NT2/D1 (cell line): Measurements from ENCODE around the gene RNF111.

Source experiments
- DNase-seq: peaks from one replicate; pipeline ENCODE4 v3.0.0-alpha.2; 2011; ENCODE audit warnings: low read depth, low spot score
- H3K27me3 ChIP-seq: 2 replicates; pipeline ENCODE4 v1.6.0; 2011; ENCODE audit warnings: mild to moderate bottlenecking; ENCODE audit not compliant: insufficient read length, insufficient read depth
- H3K36me3 ChIP-seq: 2 replicates; pipeline ENCODE4 v1.6.1; 2011; ENCODE audit warnings: mild to moderate bottlenecking, low read length, mixed read lengths; ENCODE audit not compliant: insufficient read depth, insufficient read length
- H3K4me1 ChIP-seq: 2 replicates; pipeline ENCODE4 v1.5.1; 2011; ENCODE audit not compliant: insufficient read depth, insufficient read length
- H3K4me3 ChIP-seq: 2 replicates; pipeline ENCODE4 v1.5.1; 2011; ENCODE audit warnings: low read depth; ENCODE audit not compliant: insufficient read length
- H3K9ac ChIP-seq: 2 replicates; pipeline ENCODE4 v1.6.0; 2011; ENCODE audit warnings: low read depth; ENCODE audit not compliant: insufficient read length
- H3K9me3 ChIP-seq: 2 replicates; pipeline ENCODE4 v1.5.1; 2011; ENCODE audit warnings: mild to moderate bottlenecking, low read length; ENCODE audit not compliant: insufficient read depth
- SUZ12 ChIP-seq: IDR thresholded peaks from 2 replicates; pipeline ENCODE4 v1.6.1; 2011; ENCODE audit not compliant: insufficient read length, insufficient read depth; ENCODE audit errors: extremely low read depth
- YY1 ChIP-seq: IDR thresholded peaks from 2 replicates; pipeline ENCODE4 v1.6.1; 2011; ENCODE audit not compliant: insufficient read length, insufficient read depth
- ZNF274 ChIP-seq: IDR thresholded peaks from 2 replicates; pipeline ENCODE4 v1.6.1; 2011; ENCODE audit warnings: mild to moderate bottlenecking, low read depth, low read length

RNF111 gene

DNA sequence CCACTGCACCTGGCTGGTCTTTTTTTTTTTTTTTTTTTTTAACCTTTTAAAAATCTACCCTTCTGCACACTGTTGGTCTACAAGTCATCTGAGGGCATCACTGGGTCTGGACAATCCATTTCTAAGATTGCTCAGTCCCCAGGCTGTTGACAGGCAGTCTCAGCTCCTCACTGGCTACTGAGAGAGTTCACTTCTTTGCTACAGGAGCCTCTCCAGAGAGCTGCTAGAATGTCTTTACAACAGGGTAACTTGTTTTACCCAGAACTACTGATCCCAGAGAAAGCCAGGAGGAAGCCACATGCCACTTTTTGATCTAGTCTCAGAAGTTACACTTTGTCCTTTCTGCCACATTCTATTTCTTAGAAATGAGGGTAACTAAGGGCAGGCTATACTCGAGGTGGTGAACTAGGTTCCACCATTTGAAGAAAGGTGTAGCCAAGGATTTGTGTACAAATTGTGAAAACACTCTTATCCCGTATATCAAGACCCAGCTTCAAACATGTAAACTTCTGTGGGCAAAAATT is 111.8 kb downstream of the RNF111 start:
- Histone ChIP-seq H3K27me3 (no peaks in the 10 kb centered on the region), H3K4me3 (no peak overlapping the region), H3K4me1 (no peaks in the 10 kb centered on the region), H3K9ac (no peak overlapping the region), H3K9me3 (no peaks in the 10 kb centered on the region), H3K36me3 (peaks cover 35% of the 10 kb centered on the region)
- no peak for TF ChIP-seq ZNF274
- no peak for TF ChIP-seq YY1
- no peak for TF ChIP-seq SUZ12
- no peak for DNase-seq

DNA sequence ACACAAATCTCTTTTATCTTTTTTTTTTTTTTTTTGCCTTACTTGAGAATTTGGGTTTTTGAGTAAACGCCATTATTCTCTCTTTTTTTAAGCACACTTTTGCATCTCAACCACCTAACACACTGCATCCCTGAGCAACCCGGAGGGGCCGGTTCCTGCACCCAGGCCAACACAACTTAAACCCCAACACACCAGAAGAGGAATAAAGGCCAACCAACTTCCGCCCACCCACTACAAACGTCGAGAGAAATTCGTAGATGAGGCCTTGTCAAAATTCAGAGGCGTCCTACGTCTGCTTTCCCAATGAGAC is 117.1 kb downstream of the RNF111 start:
- Histone ChIP-seq H3K9me3 (no peaks in the 10 kb centered on the region), H3K4me1 (no peaks in the 10 kb centered on the region), H3K27me3 (no peaks in the 10 kb centered on the region), H3K4me3 (peak overlapping the region; percentile 98), H3K9ac (peak overlapping the region; percentile 100), H3K36me3 (peaks cover 32% of the 10 kb centered on the region)
- no peak for DNase-seq
- TF ChIP-seq ZNF274 (no peak), SUZ12 (no peak), YY1 (no peak)

DNA sequence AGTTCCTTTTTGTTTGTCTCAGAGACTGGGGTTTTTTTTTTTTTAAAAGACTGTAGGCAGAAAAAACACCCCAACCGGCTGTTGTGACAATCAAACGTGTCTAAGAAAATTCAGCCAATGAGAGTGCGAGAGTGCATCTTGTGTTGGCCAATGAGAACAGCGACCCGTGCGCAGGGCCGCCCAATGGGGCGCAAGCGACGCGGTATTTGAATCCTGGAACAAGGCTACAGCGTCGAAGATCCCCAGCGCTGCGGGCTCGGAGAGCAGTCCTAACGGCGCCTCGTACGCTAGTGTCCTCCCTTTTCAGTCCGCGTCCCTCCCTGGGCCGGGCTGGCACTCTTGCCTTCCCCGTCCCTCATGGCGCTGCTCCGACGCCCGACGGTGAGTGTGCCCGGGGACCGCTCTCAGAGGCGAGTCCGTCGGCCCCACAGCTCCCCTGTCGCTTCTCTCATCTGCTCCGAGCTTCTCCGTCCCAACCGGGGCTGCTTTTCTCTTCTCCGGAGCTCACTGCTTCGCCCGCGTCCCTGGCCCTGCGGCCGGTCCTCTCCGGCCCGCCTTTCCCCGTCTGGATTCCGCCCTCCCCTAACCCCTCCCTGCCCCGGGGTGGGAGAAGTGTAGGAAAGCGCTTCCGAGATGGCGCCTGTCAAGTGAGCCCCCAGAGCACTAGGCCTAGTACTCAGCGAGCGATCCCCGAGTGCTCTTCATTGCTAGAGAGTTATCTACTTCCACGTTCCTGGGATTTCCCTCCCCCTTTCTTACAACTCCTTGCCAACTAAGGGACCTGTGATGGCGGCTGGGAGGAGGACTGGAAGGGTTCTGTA is 117.7 kb downstream of the RNF111 start, which contains the start of gene CCNB2:
Gene CCNB2 (plus strand): TSS at position 235 of the 821 bp plus-strand sequence. CDS start 123 bp downstream, at position 358.
- no peaks in the 10 kb centered on the region for H3K27me3 ChIP-seq
- TF ChIP-seq ZNF274 = no peak
- TF ChIP-seq YY1 = no peak
- TF ChIP-seq SUZ12 = no peak
- DNase-seq = peak; percentile 95
- peak within 1 kb of the TSS; percentile 98 for H3K4me3 ChIP-seq
- no peaks in the 10 kb centered on the region for H3K4me1 ChIP-seq
- H3K9me3 ChIP-seq = no peaks in the 10 kb centered on the region
- peaks cover 32% of the 10 kb centered on the region for H3K36me3 ChIP-seq
- H3K9ac ChIP-seq = peak within 1 kb of the TSS; percentile 100

DNA sequence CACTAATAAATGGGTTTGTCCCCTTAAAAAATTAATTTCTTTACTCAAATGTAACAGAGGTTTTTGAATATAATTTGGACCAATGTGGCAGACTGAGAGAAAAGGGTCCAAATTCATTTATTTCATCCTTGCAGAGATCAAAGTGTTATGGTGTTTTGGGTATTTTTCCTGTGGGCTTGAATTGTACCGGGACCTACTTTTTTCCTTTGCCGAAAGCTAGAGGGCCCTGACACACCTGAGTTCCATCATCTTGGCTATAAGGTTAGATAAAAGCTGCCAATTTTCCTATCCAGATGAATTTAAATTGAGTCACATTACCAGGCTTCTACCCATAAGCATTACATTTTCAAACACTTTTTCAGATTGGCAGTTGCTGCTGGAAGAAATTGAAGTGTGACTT is 118.4 kb downstream of the RNF111 start:
- no peaks in the 10 kb centered on the region for H3K4me1 ChIP-seq
- H3K36me3 ChIP-seq = peaks cover 35% of the 10 kb centered on the region
- no peaks in the 10 kb centered on the region for H3K27me3 ChIP-seq
- peak overlapping the region; percentile 100 for H3K9ac ChIP-seq
- peak overlapping the region; percentile 98 for H3K4me3 ChIP-seq
- TF ChIP-seq YY1 (no peak), SUZ12 (no peak), ZNF274 (no peak)
- no peaks in the 10 kb centered on the region for H3K9me3 ChIP-seq
- no peak for DNase-seq

DNA sequence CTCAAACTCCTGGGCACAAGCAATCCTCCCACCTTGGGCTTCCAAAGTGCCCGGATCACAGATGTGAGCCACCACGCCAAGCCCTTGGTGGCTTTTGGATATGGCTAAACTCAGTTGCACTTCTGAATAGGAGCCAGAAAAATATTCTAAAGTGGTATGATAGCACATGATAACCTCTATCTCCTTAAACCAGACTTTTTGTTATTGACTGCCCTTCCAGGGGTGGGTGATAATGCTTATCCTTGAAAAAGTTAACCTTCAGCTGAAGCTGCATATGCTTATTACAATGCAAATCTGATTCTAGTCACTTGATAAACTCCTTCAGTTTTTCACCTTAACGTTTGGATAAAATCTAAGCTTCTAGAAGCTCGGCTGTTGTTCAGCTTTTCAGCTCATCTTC is 123.8 kb downstream of the RNF111 start:
- Histone ChIP-seq H3K9ac (no peak overlapping the region), H3K36me3 (peaks cover 81% of the 10 kb centered on the region), H3K4me3 (no peak overlapping the region), H3K9me3 (no peaks in the 10 kb centered on the region), H3K27me3 (no peaks in the 10 kb centered on the region), H3K4me1 (no peaks in the 10 kb centered on the region)
- TF ChIP-seq SUZ12 (no peak), YY1 (no peak), ZNF274 (no peak)
- no peak for DNase-seq

DNA sequence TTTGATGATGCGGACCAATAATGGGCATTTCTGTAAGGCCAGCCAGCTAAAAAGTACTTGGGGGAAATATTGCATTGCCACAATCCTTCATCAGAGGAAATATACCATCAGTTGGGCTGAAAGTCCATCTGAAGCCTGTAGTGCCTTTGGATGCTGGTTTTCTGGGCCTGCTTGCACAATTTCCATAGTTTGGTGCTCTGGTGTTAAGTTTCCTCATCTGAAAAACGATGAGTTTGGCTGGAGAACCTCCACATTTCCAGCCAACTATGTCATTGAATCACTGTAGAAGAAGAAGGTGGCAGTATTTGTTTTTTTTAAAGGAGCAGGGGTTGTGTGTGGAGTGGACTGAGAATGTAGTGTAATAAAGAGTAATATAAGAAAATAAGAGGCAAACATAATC is 127.6 kb downstream of the RNF111 start:
- H3K9ac ChIP-seq = no peak overlapping the region
- no peaks in the 10 kb centered on the region for H3K9me3 ChIP-seq
- TF ChIP-seq SUZ12 (no peak), ZNF274 (no peak), YY1 (no peak)
- H3K4me3 ChIP-seq = no peak overlapping the region
- no peak for DNase-seq
- H3K36me3 ChIP-seq = peaks cover 91% of the 10 kb centered on the region
- H3K27me3 ChIP-seq = no peaks in the 10 kb centered on the region
- no peaks in the 10 kb centered on the region for H3K4me1 ChIP-seq

DNA sequence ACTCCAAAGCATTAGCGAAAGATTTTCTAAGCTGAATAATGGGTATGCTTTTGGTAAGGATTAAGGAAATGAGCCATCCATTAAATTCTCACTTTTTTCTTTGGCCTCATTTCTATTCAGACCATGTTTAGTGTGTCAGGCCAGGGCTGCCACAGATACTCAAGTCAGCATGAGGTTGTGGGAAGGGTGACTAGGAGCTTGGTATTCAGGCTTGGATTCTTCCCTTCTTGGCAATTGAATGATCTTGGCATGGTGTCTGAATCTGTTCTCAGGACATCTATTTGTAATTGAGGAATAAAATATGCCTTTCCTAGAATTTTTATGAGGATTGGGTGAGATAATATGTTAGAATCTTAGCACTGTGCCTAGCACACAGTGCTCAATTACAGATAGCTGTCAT is 128.7 kb downstream of the RNF111 start:
- Histone ChIP-seq H3K9me3 (no peaks in the 10 kb centered on the region), H3K9ac (no peak overlapping the region), H3K27me3 (no peaks in the 10 kb centered on the region), H3K4me3 (no peak overlapping the region), H3K36me3 (peaks cover 91% of the 10 kb centered on the region), H3K4me1 (no peaks in the 10 kb centered on the region)
- DNase-seq = no peak
- TF ChIP-seq SUZ12 = no peak
- TF ChIP-seq ZNF274 = no peak
- TF ChIP-seq YY1 = no peak
